DMS153 treated with DMSO at 0.1 percent for 48 hours (cell line): Measurements from ENCODE around the gene CARMIL1.

Experiments
- DNase-seq: peaks from one replicate; lab custom pipeline; 2025; ENCODE audit not compliant: unreplicated experiment; lab: John Stamatoyannopoulos, UW

CARMIL1 gene

DNA sequence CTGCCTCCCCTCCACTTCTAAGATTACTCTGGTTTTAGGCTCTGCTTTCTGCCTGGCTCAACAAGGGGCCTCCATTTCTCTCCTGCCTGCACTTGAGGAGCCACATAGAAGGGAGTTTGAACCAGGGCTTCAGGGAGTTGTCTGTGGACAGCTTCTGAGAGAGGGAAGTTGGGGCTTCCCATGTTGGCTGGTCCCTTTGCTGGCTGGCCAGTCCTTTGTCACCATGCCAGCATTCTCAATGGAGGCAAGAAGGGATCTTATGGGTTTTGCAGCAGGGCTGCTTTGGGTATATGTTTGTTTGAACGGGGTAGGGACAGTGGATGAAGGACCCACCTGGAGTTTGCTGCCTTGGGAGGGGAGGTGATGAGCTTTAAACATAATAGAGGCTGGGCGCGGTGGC is 124.9 kb downstream of the CARMIL1 start:
- DNase-seq, result no peak

DNA sequence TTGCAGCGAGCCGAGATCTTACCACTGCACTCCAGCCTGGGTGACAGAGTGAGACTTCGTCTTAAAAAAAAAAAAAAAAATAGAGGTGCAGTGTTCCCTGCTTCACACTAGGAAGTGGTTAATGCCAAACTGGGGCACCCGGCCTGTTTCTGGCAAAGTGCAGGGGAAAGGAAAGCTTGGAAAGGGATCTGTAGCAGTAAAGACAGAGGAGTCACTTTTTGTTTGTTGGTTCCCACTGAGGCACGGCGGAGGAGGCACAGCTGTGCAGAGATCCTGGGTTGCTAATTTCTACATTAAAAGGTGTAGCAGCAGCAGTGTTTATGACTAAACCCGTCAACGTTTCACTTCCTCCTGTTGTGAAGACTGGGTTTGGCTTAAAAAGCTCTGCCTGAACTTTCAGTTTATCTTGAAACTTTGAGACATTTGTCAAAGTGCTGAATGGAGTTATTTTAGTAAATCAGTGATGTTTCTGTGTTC is 125.6 kb downstream of the CARMIL1 start:
- no peak for DNase-seq

DNA sequence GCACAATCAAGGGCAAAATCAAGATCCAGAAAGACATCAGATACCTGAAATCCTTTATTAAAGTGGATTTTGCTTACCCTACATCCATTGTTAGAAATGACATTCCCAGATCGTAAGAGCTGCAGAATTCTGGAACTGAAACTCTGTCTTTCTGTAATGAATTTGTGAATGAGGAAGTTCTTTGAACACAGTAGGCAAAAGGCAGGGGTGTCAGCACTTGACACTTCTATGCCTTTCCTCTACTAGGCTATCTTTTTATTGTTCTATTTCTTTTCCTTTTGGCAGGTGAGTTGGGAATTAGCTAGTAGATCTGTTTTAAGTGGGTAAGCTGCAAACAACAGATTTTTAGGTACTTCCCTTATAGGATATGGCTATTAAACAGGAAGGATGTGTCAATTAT is 126.3 kb downstream of the CARMIL1 start:
- no peak for DNase-seq

DNA sequence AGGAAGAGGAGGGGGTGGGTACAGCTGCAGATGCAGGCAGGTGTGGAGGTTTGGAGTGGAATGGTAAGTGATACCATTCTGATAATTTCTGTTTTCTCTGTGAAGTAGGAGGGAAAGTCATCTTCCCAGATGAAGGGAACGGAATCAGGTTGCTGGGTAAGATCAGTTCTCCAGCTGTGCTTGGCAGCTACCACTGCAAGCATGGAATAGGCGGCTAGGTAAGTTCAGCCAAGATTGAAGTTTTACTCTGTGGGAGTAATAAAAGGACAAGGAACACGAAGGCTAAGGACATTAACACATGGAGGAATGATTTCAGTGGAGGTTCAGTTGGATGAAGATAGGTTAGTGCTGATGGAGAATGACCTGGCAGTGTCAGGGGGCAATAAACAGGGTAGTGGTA is 128.3 kb downstream of the CARMIL1 start:
- no peak for DNase-seq

DNA sequence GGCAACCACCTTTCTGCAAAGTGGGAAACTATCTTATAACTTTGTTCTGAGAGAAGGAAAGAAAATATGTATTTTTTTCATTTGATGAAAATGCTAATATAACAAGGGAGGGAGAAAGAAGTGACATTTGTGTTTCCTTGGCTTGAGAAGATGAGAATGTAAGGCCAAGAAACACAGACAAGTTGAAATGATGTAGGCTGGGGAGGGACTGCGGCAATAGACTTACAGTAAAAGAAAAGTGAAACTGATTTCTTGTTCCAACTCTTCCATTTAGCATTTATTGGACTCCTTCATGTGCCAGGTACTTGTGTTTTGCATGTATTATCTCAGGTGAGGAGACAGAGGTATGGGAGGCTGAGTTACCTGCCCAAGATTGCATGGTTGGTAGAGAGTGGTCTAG is 130.9 kb downstream of the CARMIL1 start:
- no peak for DNase-seq

DNA sequence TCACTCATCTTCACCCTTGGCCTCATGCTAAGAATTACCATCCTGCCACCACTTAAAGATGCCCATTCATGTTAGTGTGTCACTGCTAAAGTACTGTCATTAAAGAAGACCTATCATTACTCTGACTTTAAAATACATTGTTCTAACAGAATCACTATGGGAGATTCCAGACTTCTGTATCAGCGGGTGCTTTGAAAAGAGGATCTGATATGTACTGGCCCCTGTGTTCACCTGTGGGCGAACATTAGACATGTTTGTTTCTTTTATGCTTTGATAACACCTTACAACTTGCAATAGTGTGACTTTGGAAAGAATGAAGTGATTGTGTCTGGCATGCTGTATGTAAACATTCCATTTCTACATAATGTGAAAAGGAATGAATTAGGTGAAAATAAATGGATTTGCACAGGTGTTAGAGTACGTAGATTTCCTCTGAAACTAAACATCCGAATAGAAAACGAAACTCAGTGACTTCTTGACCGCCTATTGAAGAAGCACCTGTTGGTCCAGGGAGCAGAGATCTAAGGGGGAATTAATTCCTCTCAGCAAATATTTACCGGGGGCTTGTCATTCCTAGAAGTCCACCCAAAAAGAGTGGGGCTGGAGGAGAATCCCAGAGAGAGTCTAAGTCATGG is 132.3 kb downstream of the CARMIL1 start:
- DNase-seq, result no peak

DNA sequence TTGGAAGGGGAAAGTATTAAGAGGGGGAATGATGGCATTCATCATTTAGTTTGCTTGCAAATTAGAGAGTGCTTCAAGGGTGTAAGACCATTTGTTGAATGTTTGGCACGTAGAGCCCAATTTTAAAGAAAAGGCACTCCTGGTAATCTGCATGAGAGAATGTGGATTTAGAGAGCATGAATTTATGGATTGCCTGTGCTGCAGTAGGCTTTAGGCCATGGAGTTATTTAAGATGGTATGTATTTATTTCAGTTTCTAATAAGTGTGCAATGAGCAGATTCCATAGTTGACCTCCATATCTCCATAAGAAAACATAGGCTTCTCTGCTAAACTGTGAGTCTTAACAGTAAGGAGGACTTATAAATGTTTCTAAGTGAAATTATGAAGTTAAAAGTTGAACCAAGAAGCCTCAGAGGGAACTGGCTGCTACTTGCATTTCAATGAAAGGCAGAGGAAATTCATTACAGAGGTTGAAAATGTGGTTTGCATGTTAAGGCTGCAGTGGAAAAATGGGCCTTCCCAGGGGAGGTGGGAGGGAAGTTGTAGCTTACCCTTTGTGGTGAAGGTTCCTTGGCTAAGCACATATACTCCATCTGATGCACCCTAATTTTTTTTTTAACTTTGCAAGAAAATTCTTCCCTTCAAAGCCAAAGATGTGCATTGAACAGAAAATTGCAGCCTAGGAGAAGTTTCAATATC is 134.2 kb downstream of the CARMIL1 start:
- no peak for DNase-seq

DNA sequence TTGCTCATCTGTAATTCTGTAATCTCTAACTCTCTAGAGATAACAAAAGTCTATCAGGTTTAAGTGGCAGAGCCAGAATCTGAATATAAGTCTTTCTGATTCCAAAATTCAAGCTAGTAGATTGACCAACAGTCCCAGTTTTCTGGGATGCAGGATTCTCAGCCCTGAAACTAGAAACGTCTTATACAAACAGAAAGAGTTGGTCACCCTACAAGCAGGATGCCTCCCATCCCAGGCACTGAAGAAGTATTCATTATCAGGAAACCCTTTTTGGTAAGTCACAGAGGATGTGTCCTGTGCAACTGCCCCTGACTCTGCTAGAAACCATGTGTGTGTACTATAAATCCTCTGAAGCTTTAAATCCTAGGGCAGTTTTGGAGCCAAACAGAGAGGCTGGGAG is 135.0 kb downstream of the CARMIL1 start:
- no peak for DNase-seq

DNA sequence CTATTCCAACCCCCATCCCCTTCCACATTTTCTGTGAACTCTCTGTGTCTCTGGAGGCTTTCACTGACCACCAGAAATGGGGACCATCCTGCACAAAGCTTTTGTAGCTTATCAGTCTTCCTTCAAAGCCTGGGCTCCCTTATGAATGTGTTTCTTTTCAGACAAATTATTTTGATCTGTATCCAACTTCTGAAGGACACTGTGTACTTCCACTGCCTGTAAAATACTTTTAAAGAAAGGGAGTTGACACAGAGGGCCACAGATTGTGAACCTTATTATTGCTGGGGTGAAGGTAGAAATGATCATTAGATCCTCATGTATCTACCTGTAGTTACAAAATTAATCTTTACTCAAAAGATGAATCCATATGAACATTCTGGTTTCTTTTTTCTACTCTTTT is 135.6 kb downstream of the CARMIL1 start:
- DNase-seq, result no peak

DNA sequence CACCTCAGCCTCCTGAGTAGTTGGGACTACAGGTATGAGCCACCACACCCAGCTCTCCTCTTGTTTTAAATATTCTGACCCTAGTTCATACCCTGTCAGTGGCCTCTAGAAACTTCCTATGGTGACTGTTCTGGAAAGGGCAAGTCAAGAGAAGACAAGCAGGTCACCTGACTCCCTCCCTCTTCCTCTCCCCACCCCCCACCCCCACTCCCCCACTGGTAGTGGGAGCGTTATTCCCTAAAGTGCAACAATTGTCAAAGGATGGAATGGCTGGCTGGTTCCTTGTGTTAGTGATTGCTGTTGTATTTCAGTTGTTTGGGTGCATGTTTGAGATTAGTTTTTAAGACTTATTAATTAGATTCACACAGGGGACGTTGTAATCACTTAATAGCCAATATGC is 136.1 kb downstream of the CARMIL1 start:
- no peak for DNase-seq

DNA sequence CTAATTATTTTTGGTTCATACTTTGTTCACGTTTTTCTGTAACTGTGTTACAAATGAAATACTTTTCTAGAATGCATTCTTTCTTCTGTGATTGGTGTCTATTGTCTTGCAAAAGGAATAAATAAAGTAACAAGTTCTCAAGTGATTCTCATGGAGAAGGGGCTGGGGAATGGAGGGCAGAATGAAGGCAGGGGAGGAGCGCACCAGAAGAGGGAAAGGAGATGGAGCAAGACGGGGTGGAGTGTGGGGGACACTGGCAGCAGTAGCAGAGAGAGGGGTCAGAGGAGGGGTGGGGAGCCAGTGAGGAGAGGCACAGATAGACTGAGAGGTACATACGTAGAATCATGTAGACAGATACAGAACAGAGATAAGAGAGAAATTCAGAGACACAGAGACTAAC is 136.5 kb downstream of the CARMIL1 start:
- DNase-seq, result no peak

DNA sequence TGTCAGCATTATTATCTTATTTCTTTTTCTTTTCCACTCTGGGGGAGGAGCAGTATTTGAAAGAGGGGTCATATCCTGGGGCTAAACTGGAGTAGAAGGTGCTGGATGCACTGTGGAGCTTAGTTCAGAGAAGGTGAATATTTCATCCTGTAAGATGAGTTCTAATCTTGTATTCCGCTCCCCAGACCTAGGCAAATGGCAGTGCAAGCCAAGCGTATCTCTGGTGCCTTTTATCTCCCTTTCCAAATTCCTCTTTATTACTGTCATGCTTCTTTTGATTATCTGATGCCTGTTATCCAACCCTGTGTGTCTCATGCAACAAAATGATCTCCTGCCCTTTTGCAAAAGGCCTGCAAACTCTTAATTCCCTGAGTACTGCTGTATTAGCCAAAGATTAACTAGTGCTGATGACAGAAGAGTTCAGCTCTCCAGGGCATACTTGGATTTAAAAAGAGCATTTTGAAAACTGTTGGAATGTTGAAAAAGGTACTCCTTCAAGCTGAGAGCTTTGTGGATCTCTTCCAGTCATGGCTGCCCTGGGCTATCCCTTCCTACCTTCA is 138.0 kb downstream of the CARMIL1 start:
- DNase-seq, result no peak

DNA sequence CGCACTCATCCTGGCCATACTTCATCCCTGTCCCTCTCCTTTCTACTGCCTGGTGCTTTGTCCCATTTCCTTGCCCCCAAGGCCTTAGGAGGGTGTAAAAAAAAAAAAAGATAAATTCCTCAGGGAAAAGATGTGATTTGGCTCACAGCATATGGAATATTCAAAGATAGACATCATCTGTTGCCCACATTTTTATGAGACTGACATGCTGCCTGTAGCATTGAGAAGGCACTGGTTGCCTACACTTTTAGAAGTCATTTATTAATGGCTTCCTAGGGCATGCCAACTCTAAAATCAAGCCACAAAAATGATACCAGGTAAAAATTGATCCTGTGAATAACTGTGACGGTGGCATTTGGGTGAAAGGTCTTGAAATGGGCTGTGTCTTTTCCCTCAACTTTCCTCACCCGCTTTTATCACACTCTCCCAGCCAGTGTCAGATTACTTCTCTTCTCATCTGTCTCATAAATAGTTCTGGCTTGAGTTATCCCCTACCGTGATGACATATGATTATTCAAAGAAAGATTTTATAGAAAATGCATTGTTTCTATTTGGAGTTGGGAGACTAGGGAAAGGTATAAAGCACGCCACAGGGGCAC is 139.4 kb downstream of the CARMIL1 start:
- no peak for DNase-seq

DNA sequence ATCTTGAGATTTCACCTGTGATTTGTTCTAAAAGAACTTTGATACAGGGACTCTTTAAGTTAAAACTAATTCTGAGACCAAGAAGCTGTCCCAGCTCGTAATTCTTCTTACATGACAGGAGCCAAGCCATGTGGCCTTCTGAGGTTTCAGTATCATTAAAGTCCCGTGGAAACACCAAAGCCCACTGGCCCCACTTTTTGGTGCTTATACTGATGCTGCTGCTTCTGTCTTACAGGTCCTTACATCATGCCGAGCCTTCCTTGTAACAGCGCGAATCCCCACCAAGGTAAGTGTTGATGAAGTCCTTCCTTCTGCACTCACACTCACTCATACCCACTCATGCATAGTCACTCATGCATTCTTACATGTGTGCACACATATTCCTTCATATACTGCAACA is 140.7 kb downstream of the CARMIL1 start:
- DNase-seq, result no peak

DNA sequence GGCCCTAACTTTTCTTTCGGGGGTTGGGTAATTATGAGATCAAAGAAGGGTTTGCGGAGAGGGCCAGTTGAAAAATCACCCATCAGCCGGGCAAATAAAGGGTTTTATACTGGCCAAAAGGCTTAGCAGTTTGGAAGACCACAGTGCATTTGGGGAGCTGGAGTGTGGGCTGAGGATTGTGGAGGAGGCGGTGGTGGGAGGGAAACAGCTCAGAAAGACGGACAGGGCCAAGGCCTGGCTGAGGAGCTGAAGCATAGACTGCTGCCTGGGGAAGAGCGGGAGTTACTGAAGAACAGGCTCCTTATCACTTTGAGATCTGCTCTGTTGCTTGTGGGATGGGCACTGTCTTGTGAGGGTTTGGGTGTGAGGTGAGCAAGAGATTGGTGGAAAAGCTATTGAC is 144.2 kb downstream of the CARMIL1 start:
- no peak for DNase-seq

DNA sequence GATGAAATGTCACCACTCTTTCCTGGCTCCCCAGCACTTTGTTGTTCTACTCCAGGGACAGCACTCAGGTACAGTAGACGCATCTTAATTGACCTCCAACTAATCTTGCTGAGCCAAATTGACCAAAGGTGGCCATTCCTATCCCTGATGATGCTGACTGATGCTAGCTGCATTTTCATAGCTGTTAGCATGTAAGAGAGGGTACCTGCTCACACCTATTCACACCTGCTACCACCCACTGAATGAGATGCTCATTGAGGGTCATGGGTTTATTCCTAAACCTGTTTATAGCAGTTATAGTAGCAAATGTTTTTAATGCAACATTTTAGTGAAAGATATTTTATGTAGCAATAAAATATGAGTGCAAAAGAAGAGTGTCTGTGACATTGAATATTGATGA is 145.1 kb downstream of the CARMIL1 start:
- DNase-seq, result no peak

DNA sequence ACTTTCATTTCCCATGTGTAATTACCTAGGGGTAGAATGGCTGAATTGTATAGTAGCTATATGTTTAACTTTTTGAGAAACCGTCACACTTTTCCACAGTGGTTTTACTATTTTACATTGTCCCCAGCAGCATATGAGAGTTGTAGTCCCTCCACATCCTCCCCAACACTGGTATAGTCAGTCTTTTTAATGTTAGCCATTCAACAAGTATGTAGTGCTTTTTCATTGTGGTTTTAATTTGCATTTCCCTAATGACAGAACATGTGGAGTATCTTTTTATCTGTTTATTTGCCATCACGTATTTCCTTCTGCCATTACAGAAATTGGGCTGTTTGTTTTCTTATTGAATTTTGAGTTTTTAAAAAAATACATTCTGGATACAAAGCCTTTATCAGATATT is 148.4 kb downstream of the CARMIL1 start:
- DNase-seq, result no peak

DNA sequence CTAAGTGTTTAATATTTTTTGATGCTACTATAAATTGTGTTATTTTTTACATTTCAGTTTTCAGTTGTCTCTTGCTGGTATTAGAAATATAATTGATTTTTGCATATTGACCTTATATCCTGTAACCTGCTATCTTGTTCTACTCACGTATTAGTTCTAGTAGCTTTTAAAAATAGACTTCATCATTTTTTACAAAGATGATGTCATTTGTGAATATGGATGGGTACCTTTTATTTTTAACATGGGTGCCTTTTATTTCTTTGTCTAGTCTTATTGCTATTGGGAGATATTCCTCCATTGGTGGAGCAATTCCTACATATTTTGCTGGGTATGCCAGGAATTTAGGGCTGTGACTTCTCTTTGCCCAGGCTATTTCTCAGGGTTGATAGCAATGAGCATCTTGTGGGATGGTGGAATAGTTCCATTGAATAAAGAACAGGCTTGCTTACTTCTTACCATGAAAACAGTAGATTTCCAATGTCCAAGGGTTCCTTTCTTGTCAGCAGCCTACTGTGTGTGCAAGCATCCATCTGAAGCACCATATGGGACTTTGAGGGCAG is 149.7 kb downstream of the CARMIL1 start:
- no peak for DNase-seq

DNA sequence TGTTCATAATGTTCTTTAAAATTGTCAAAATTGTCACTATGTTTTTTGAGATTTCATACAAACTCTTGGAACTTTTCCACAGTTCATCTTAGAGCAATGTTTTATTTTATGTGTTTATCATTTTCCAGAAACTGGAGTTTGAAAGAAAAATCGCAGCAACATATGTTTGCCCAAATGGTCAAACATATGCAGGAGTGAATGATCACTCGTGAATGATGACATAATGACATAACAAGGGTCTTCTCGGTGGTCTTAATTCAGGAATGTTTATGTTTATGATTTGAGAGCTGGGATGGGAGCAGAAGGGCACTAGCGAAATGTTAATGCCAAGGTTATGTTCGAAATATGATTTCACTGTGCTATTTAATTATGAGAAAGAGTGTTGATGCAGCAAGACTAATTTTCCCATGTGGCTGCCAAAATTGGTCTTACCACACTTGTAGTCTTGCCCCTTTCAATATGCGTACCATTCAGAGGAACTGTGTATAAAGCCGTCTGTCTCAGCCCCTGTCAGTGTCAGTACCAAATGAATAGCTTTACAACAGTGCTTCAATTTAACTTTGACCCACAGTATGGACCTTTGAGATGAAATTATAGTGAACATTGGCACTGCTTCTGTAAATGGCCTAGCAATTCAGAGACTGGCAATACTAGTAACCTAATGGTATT is 152.3 kb downstream of the CARMIL1 start:
- no peak for DNase-seq

DNA sequence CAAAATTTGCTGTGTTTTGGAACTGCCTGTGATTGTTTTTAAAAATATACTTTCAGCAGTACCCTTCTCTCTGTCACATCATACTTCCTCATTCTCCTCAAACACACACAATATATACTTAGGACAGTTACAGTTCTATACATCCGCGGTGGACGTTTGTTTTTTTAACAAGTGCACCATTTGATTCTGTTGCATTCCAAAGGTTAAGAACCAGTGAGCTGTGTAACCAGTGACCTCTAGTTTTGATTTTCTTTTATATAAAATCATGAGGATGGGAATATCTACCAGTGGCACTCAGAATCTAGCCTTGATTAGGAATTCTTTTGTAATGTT is 152.8 kb downstream of the CARMIL1 start:
- no peak for DNase-seq

DNA sequence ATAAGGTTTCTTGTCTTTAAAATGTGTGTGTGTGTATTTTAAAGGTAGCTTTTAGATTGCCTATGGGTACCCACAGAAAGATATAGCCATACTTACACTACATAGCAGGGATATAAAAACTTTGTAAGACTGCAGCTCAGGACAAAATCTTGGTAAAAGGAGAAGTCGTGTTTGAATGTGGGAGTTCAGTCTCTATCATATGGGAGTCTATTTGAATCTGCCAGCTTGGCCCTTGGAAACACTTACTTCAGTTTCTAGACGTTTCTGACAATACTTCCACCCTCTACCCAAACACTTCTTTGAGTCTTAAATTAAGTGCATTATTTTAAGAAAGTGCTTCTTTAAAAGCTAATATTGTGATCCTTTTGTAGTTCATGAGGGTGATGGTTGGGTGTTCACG is 155.7 kb downstream of the CARMIL1 start:
- no peak for DNase-seq
